Psoas muscle (tissue), 8 donors: ENCODE results near the gene MBP. TPM values are rescaled to one million over a fixed set of nuclear protein-coding genes. Genes with fewer than 3 reads are reported as not detected.

Experiments used
- ATAC-seq, 4 donors: fragments of 200-7000 bp; cut with Tn5 transposase; one replicate each; pipeline ENCODE4 v1.9.1; 2020; ENCODE audit warnings: moderate library complexity in 3 of 4, mild to moderate bottlenecking in 2 of 4
- DNase-seq, 2 donors: peaks; one replicate each; pipeline ENCODE4 v3.0.0-alpha.2; 2020
- H3K27ac ChIP-seq: fragments of 200-600 bp; one replicate; pipeline ENCODE4 v1.8.0; 2022
- H3K27me3 ChIP-seq, 3 donors: fragments of 200-600 bp in 1 of 3; one replicate each; pipeline versions ENCODE4 v1.6.1 to v1.8.0; 2013 to 2022; ENCODE audit warnings: low read length in 2 of 3, mild to moderate bottlenecking in 2 of 3, moderate library complexity in 1 of 3; ENCODE audit not compliant: insufficient read depth in 3 of 3
- H3K36me3 ChIP-seq, 2 donors: fragments of 200-600 bp in 1 of 2; one replicate each; pipeline versions ENCODE4 v1.6.1 to v1.8.0; 2013 to 2022; ENCODE audit warnings: low read depth in 1 of 2, mild to moderate bottlenecking in 1 of 2, moderate library complexity in 1 of 2; ENCODE audit not compliant: insufficient read depth in 1 of 2
- H3K4me1 ChIP-seq: fragments of 200-600 bp; one replicate; pipeline ENCODE4 v1.8.0; 2022
- H3K4me3 ChIP-seq: fragments of 200-600 bp; one replicate; pipeline ENCODE4 v1.8.0; 2022; ENCODE audit warnings: mild to moderate bottlenecking
- H3K9me3 ChIP-seq: fragments of 200-600 bp; one replicate; pipeline ENCODE4 v1.8.0; 2022
- CTCF ChIP-seq: fragments of 200-600 bp; IDR thresholded peaks from one replicate; pipeline ENCODE4 v1.8.0; 2022; ENCODE audit warnings: antibody characterized with exemption
- WGBS, 3 donors: extraction: QIAGEN DNeasy Blood & Tissue Kit; methylation state at CpG; one replicate each; pipeline versions ENCODE4 v1.1.6 to v1.1.7; 2013; 5-methylcytosine and 5-hydroxymethylcytosine counted together
- intact Hi-C, 2 donors: fragments of 100-400 bp; cut with DNase I; formaldehyde crosslinking; loops; one replicate each; pipeline versions ENCODE4 v1.11.0 to v1.14.2; 2022
- polyA plus RNA-seq, 3 donors: library from polyadenylated mRNA; stranded (reverse); fragments of 200-250 nt; gene quantifications; one replicate each; pipeline ENCODE4 v1.2.3, GENCODE V29; 2013
- total RNA-seq, 4 donors: library from RNA; stranded (reverse); fragmentation: NEBNext Ultra II Directional in 2 of 4; extraction: Animal tissue kit (Norgen Biotek cat#: 25700) in 2 of 4; gene quantifications; one replicate each; pipeline versions ENCODE4 v1.2.1 to v1.2.4, GENCODE V29; 2021 to 2023
- donor health status: healthy with polysubstance abuse.
- donor health status: DM: no; HTN: no; CAD: no; lungs with moderate emphysema.
- donor health status: Bipolar disorder and iron deficiency.
- donor health status: healthy.
- donor health status: DM: yes; HTN: yes; CAD: no.
- donor health status: DM: no; HTN: no; CAD: no.
- donor health status: DM: no; HTN: no; CAD: no.
- donor health status: DM: yes; HTN: yes; CAD: no.

MBP gene
- total and polyA plus RNA-seq, 7 donors, result 16.4 to 88.2 (median 51.6) TPM

- Histone ChIP-seq H3K27ac (no peak overlapping the region), H3K4me3 (no peak overlapping the region), H3K9me3 (no peaks in the 10 kb centered on the region), H3K27me3 (no peaks in the 10 kb centered on the region), H3K36me3 (no peaks in the 10 kb centered on the region), H3K4me1 (no peaks in the 10 kb centered on the region)
- TF ChIP-seq CTCF, result no peak
- intact Hi-C loops, result loop anchor here in 1 of 2 donors (5.0 to 10.0 kb wide), 2 partner anchors 47 to 169 kb away; no protein-coding TSS in a partner anchor
- WGBS, 3 donors, result 84 to 93% (median 90%) methylated on average over 11 of the region's 11 CpGs
- DNase-seq, result no peak
- ATAC-seq, result no peak
Measured at GRCh38 chr18:77145364-77145901, 12.8 kb upstream of the MBP start.

- Histone ChIP-seq H3K9me3 (no peaks in the 10 kb centered on the region), H3K4me1 (no peaks in the 10 kb centered on the region), H3K36me3 (no peaks in the 10 kb centered on the region), H3K27ac (no peak overlapping the region), H3K27me3 (no peaks in the 10 kb centered on the region), H3K4me3 (no peak overlapping the region)
- intact Hi-C loops, result loop anchor here in 1 of 2 donors (5.0 to 10.0 kb wide), 2 partner anchors 48 to 170 kb away; no protein-coding TSS in a partner anchor
- DNase-seq, result no peak
- 77 to 90% (median 87%) methylated on average over 6 of the region's 6 CpGs for WGBS, 3 donors
- TF ChIP-seq CTCF, result no peak
- no peak for ATAC-seq
Measured at GRCh38 chr18:77144451-77145118, 12.0 kb upstream of the MBP start.

- no peak for TF ChIP-seq CTCF
- no peaks in the 10 kb centered on the region for H3K4me1 ChIP-seq
- no peaks in the 10 kb centered on the region for H3K9me3 ChIP-seq
- no peaks in the 10 kb centered on the region for H3K36me3 ChIP-seq
- H3K27me3 ChIP-seq, result no peaks in the 10 kb centered on the region
- no peak for DNase-seq
- no peak overlapping the region for H3K27ac ChIP-seq
- ATAC-seq, result no peak
- intact Hi-C loops, result loop anchor here in 1 of 2 donors (10.0 kb wide), 1 partner anchor 171 kb away; no protein-coding TSS in a partner anchor
- WGBS, 3 donors, result 89 to 98% (median 90%) methylated on average over 2 of the region's 2 CpGs
- no peak overlapping the region for H3K4me3 ChIP-seq
Measured at GRCh38 chr18:77144046-77144445, 11.5 kb upstream of the MBP start.

- WGBS, 3 donors, result 89 to 95% (median 90%) methylated on average over 2 of the region's 2 CpGs
- intact Hi-C loops, result loop anchor here in 1 of 2 donors (10.0 kb wide), 1 partner anchor 172 kb away; no protein-coding TSS in a partner anchor
- Histone ChIP-seq H3K27ac (no peak overlapping the region), H3K9me3 (no peaks in the 10 kb centered on the region), H3K36me3 (no peaks in the 10 kb centered on the region), H3K4me1 (no peaks in the 10 kb centered on the region), H3K4me3 (no peak overlapping the region), H3K27me3 (no peaks in the 10 kb centered on the region)
- DNase-seq (no peak), ATAC-seq (no peak)
- TF ChIP-seq CTCF, result no peak
Measured at GRCh38 chr18:77143196-77143595, 10.6 kb upstream of the MBP start.
